ENCODE results near the gene C16orf95. TPM values are rescaled to one million over a fixed set of nuclear protein-coding genes. Genes with fewer than 3 reads are reported as not detected.

C16orf95 gene
- total RNA-seq, 2 donors from 2014 or later = 6.4 to 7.8 TPM

DNA sequence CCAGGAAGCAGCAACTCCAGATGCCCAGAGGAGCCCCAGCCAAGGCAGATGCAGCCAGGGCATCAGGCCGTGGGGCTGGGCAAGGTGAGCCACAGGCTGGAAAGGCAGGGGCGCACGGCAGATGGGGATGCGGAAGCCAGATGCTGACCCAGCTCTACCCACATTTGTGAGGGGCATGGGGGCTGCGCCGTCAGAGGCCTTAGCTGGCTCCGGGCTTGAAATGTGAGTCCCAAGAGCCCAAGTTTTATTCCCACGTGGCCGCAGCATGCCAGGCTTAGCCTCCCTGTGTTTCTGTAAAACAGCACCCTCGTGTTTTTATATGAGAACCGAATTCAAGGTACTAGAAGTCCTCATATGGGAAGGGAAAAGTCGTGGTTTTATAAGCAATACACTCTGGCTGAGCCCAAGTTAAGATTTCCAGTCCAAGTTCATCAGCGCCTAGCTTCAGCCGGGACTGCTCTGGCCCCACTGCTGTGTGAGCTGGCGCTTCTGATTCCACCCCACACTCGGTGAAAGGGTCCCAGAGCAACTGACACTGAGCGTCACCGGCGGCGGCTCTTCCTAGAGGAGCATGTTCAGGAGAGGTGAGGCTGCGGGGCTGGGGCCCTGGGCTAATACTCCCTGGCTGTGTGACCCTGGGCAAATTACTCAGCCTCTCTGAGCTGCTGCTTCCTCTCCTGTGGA lies 6.7 kb upstream of the C16orf95 start:
- no peak for DNase-seq
- Histone ChIP-seq H3K9me3 (ENCODE audit: control insufficient read depth, low read length) (no peaks in the 10 kb centered on the region), H3K4me3 (ENCODE audit: low read length) (no peak overlapping the region), H3K4me1 (ENCODE audit: control insufficient read depth, insufficient read depth, low read length) (no peaks in the 10 kb centered on the region), H3K27me3 (ENCODE audit: control insufficient read depth, insufficient read depth, low read length, poor library complexity, severe bottlenecking) (no peaks in the 10 kb centered on the region), H3K9ac (ENCODE audit: extremely low read depth, low read length, poor library complexity, severe bottlenecking) (no peak overlapping the region), H3K27ac (ENCODE audit: low read depth, low read length) (no peak overlapping the region), H3K36me3 (ENCODE audit: control insufficient read depth, insufficient read depth, low read length) (no peaks in the 10 kb centered on the region)
- no peaks in the 10 kb centered on the region for H3K36me3 Mint-ChIP-seq (ENCODE audit: low read depth)
- no peak overlapping the region for H3K4me3 Mint-ChIP-seq
- TF ChIP-seq, protein P1, sequence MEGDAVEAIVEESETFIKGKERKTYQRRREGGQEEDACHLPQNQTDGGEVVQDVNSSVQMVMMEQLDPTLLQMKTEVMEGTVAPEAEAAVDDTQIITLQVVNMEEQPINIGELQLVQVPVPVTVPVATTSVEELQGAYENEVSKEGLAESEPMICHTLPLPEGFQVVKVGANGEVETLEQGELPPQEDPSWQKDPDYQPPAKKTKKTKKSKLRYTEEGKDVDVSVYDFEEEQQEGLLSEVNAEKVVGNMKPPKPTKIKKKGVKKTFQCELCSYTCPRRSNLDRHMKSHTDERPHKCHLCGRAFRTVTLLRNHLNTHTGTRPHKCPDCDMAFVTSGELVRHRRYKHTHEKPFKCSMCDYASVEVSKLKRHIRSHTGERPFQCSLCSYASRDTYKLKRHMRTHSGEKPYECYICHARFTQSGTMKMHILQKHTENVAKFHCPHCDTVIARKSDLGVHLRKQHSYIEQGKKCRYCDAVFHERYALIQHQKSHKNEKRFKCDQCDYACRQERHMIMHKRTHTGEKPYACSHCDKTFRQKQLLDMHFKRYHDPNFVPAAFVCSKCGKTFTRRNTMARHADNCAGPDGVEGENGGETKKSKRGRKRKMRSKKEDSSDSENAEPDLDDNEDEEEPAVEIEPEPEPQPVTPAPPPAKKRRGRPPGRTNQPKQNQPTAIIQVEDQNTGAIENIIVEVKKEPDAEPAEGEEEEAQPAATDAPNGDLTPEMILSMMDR (conservative IDR thresholded peaks at IDR 0.05) = no peak
- no peak overlapping the region for H3K27ac Mint-ChIP-seq
- H3K27me3 Mint-ChIP-seq (ENCODE audit: insufficient read depth) = no peaks in the 10 kb centered on the region
- H3K9me3 Mint-ChIP-seq = no peaks in the 10 kb centered on the region
- H3K4me1 Mint-ChIP-seq = no peaks in the 10 kb centered on the region
- 94 to 95% methylated on average over 20 to 21 of the region's 21 CpGs for WGBS, 2 experiments (ENCODE audit: insufficient coverage in 1 of 2, insufficient read length in 1 of 2)

DNA sequence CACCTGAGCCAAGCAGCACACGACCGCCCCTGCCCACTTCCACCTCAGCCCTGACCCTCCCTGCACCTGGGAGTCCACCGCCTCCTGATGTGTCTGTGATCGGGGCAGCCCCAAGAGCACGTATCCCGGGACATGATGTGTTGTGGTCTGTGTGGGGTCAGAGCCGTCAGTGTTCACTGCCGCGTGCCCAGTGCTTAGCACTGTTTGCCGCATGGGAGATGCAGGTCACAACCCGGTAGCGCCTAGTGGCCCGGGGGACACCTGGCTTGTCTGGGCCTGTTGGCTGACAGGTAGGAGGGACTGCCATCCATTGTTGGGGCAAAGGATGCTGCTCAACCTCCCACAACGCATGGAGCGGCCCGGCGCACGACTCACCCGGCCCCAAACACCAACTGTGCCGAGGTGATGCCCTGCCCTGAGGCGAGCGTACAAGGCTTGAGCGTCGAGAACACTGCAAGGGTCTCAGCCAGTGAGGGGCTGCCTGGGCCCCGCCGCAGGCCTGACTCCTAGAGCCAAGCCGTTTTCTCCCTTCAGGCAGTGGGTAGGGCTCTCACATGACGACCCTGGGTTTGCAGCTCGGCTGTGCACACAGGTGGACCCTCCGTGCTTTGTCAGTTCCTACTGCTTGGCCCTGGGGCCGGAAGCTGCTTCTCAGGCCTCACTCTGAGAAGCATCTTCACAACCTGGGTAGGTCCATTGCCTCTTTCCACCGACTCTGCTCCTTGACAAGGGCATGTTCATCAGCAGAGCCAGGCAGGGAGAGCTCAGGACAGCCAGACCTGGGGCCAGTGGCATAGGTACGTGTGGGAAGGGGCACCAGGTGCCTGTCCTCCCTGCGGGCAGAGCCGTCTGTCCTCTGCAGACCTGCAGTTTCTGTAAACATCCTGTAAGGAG lies 5.9 kb upstream of the C16orf95 start:
- H3K9ac ChIP-seq (ENCODE audit: extremely low read depth, low read length, poor library complexity, severe bottlenecking) = no peak overlapping the region
- H3K36me3 ChIP-seq (ENCODE audit: control insufficient read depth, insufficient read depth, low read length) = no peaks in the 10 kb centered on the region
- no peaks in the 10 kb centered on the region for H3K27me3 ChIP-seq (ENCODE audit: control insufficient read depth, insufficient read depth, low read length, poor library complexity, severe bottlenecking)
- no peak overlapping the region for H3K4me3 ChIP-seq (ENCODE audit: low read length)
- no peaks in the 10 kb centered on the region for H3K9me3 Mint-ChIP-seq
- no peaks in the 10 kb centered on the region for H3K4me1 ChIP-seq (ENCODE audit: control insufficient read depth, insufficient read depth, low read length)
- TF ChIP-seq, protein P1 (conservative IDR thresholded peaks at IDR 0.05) = no peak
- no peaks in the 10 kb centered on the region for H3K9me3 ChIP-seq (ENCODE audit: control insufficient read depth, low read length)
- no peak for DNase-seq
- WGBS, 2 experiments (ENCODE audit: insufficient coverage in 1 of 2, insufficient read length in 1 of 2) = 92 to 94% methylated on average over 22 to 35 of the region's 35 CpGs
- H3K4me3 Mint-ChIP-seq = no peak overlapping the region
- H3K4me1 Mint-ChIP-seq = peaks cover 7% of the 10 kb centered on the region
- H3K27ac Mint-ChIP-seq = no peak overlapping the region
- no peaks in the 10 kb centered on the region for H3K27me3 Mint-ChIP-seq (ENCODE audit: insufficient read depth)
- no peak overlapping the region for H3K27ac ChIP-seq (ENCODE audit: low read depth, low read length)
- no peaks in the 10 kb centered on the region for H3K36me3 Mint-ChIP-seq (ENCODE audit: low read depth)

DNA sequence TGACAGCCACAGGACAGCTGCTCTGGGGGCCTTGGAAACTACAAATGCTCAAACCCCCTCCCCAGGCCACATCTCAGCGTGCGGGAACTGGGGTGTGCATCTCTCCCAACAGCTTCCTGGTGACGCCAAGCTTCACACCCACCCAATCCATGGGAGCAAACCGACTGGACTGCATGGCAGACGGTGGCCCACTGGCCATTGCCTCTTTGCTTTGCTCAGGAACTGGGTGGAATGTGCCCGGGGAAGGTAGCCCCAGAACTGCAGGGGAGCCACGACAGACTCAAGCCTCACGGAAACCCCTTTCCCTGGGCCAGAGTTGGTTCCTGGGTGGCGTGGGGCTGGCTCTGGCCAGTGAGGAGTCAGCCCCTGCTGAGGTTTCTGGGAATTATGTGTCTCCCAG lies 5.2 kb upstream of the C16orf95 start:
- Histone ChIP-seq H3K36me3 (ENCODE audit: control insufficient read depth, insufficient read depth, low read length) (no peaks in the 10 kb centered on the region), H3K9me3 (ENCODE audit: control insufficient read depth, low read length) (no peaks in the 10 kb centered on the region), H3K4me3 (ENCODE audit: low read length) (no peak overlapping the region), H3K9ac (ENCODE audit: extremely low read depth, low read length, poor library complexity, severe bottlenecking) (no peak overlapping the region), H3K27ac (ENCODE audit: low read depth, low read length) (no peak overlapping the region), H3K4me1 (ENCODE audit: control insufficient read depth, insufficient read depth, low read length) (no peaks in the 10 kb centered on the region), H3K27me3 (ENCODE audit: control insufficient read depth, insufficient read depth, low read length, poor library complexity, severe bottlenecking) (no peaks in the 10 kb centered on the region)
- Mint-ChIP-seq H3K4me1 (peaks cover 8% of the 10 kb centered on the region), H3K4me3 (no peak overlapping the region), H3K9me3 (no peaks in the 10 kb centered on the region), H3K27ac (no peak overlapping the region), H3K27me3 (ENCODE audit: insufficient read depth) (no peaks in the 10 kb centered on the region), H3K36me3 (ENCODE audit: low read depth) (no peaks in the 10 kb centered on the region)
- TF ChIP-seq, protein P1 (conservative IDR thresholded peaks at IDR 0.05) = no peak
- WGBS, 2 experiments (ENCODE audit: insufficient coverage in 1 of 2, insufficient read length in 1 of 2) = 94% methylated on average over 7 to 9 of the region's 9 CpGs
- no peak for DNase-seq

Data from endodermal cell (in vitro differentiated cells).